ENCODE results near the gene RTEL1.
"Not testable (repeated sequence)": the region's sequence is repeated elsewhere in the genome, so short reads cannot be mapped to it uniquely, and the experiment has no call there.

RTEL1 gene

GRCh38 chr20:63664143-63664851, 6.2 kb downstream of the RTEL1 start:
- no peak for DNase-seq (ENCODE audit: low read depth)
- no peak overlapping the region for H3K4me3 ChIP-seq (ENCODE audit: low read depth, low read length)

- no peak overlapping the region for H3K4me3 ChIP-seq (ENCODE audit: low read depth, low read length)
- DNase-seq (ENCODE audit: low read depth) = no peak
These were observed 6.9 kb downstream of the RTEL1 start for GRCh38 chr20:63664861-63665594.

DNA sequence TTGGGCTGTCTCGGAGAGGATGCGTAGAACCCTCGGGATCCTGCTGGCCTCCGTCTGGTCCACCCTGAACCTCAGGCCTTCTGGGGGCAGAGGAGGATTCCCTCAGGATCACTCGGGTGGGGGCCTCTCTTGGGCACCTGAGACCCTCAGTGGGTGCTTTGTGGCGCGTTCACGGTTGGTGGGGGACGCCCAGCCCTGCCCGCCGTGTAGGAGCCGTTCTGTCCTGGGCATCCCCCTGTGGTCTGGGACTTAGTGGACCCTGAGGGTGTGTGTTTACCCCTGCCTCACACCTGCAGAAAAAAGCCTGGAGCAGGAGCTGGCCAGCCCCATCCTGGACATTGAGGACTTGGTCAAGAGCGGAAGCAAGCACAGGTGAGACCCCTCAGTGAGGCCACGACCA, 7.6 kb downstream of the RTEL1 start:
- no peak overlapping the region for H3K4me3 ChIP-seq (ENCODE audit: low read depth, low read length)
- no peak for DNase-seq (ENCODE audit: low read depth)

GRCh38 chr20:63667858-63668257, 9.7 kb downstream of the RTEL1 start:
- no peak for DNase-seq (ENCODE audit: low read depth)
- no peak overlapping the region for H3K4me3 ChIP-seq (ENCODE audit: low read depth, low read length)

DNA sequence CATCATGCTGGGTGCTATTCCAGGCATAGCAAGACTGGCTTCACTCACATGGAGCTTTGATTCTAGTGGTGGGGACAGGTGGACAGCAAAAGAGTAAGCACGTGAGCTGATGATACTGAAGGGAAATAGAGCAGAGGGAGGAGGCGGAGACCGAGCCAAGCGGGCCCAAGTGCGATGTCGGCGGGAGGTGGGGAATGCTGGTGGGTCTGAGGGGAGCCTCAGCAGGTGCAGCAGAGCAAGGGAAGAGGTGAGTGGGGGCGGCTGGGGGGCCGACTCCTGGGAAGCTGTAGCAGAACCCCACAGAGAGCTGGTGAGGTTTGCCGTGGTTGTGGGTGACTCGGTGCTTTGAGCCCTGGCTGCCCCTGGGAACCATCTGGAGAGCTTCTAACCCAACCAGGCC, 10.2 kb downstream of the RTEL1 start:
- H3K4me3 ChIP-seq (ENCODE audit: low read depth, low read length) = no peak overlapping the region
- DNase-seq (ENCODE audit: low read depth) = no peak

DNA sequence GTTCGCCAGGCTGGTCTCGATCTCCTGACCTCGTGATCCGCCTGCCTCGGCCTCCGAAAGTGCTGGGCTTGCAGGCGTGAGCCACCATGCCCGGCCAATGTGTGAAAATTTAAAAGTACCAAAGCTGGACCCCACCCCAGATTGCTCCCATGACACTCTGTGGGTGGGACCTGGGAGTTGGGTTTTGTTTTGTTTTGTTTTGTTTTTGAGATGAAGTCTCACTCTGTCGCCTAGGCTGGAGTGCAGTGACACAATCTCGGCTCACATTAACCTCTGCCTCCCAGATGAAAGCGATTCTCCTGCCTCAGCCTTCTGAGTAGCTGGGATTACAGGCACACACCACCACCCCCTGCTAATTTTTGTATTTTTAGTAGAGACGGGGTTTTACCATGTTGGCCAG, 13.6 kb downstream of the RTEL1 start:
- H3K4me3 ChIP-seq (ENCODE audit: low read depth, low read length); DNase-seq (ENCODE audit: low read depth): not testable (repeated sequence)

GRCh38 chr20:63672666-63673065, 14.6 kb downstream of the RTEL1 start:
- DNase-seq (ENCODE audit: low read depth) = no peak
- no peak overlapping the region for H3K4me3 ChIP-seq (ENCODE audit: low read depth, low read length)

- DNase-seq (ENCODE audit: low read depth) = no peak
- H3K4me3 ChIP-seq (ENCODE audit: low read depth, low read length) = no peak overlapping the region
These were observed 15.8 kb downstream of the RTEL1 start for GRCh38 chr20:63673951-63674350.

DNA sequence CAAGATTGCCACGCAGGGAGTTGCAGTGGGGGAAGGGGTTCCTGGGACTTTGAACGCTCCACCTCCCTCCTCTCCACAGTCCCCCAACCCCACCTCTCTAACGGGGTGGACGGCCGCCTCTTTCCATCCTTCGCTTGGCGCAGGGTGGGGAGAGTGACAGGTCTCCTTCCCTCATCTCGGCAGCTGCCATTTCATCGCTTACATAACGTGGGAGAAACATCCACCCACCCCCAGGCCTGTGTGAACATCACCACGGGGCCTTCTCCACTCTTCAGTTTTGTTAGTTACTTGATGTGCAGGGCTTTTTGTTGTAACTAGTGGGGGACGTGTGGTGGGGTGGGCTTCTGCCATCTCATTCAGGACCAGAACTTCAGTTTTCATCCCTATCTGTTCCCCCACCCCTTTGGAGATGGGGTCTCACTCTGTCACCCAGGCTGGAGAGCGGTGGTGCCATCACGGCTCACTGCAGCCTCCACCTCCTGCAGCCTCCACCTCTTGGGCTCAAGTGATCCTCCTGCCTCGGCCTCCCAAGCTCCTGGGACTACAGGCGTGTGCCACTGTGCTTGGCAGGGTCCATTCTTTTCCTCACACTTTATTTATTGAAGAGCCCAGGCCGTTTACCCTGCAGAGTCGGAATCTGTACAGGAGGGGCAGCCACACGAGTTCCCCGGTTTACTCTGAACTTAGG, 17.7 kb downstream of the RTEL1 start:
- no peak for DNase-seq (ENCODE audit: low read depth)
- no peak overlapping the region for H3K4me3 ChIP-seq (ENCODE audit: low read depth, low read length)

- H3K4me3 ChIP-seq (ENCODE audit: low read depth, low read length) = no peak overlapping the region
- no peak for DNase-seq (ENCODE audit: low read depth)
These were observed 20.0 kb downstream of the RTEL1 start for GRCh38 chr20:63678071-63678470.

DNA sequence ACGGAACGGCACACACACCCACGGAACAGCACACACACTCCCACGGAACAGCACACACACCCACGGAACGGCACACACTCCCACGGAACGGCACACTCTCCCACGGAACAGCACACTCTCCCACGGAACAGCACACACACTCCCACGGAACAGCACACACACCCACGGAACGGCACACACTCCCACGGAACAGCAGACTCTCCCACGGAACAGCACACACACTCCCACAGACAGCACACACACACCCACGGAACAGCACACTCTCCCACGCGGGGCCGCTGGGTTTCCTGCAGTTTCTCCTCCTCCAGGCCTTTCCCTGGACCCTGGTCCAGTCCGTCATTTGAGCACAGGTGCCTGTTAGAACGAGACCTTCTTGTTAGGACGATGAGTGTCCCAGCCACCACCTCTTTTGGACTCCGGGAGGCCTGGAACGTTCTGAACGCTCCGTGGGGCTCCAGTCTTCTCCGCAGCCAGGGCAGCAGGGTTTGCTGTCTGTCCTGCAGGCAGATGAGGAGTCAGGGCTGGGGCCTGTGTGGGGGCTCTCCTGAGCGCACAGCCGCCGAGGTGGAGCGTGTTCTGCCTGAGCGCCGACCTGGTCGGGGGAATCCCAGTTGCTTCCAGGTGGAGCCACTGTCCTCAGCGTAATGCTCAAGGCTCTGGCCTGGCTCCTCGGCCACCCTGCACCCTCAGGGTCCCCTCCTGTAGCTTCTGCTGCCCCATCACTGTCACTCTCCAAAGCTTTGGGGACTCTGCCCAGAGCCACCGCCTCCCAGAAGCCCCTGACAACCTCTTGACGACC, 20.8 kb downstream of the RTEL1 start:
- H3K4me3 ChIP-seq (ENCODE audit: low read depth, low read length) = no peak overlapping the region
- DNase-seq (ENCODE audit: low read depth) = no peak

- H3K4me3 ChIP-seq (ENCODE audit: low read depth, low read length) = no peak overlapping the region
- DNase-seq (ENCODE audit: low read depth) = no peak
These were observed 21.7 kb downstream of the RTEL1 start for GRCh38 chr20:63679799-63680305.

DNA sequence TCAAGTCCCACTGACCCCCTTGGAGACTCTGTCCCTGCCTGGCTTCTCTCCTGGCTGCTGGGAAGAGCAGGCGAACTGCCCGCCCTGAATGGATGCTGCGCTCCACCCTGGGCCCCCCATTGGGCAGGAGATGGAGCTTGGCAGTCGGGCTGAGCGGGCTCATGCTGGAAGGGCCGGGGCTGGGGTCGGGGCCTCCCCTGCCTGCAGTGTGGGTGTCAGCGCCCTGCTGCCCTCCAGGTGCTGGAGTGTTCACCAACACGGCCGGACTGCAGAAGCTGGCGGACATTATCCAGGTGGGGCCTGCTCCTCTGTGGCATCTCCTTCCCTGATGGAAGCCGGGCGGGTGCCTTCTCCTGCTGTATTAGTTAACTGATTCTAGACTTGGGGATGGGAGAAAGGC, 22.3 kb downstream of the RTEL1 start:
- no peak for DNase-seq (ENCODE audit: low read depth)
- H3K4me3 ChIP-seq (ENCODE audit: low read depth, low read length) = no peak overlapping the region

DNA sequence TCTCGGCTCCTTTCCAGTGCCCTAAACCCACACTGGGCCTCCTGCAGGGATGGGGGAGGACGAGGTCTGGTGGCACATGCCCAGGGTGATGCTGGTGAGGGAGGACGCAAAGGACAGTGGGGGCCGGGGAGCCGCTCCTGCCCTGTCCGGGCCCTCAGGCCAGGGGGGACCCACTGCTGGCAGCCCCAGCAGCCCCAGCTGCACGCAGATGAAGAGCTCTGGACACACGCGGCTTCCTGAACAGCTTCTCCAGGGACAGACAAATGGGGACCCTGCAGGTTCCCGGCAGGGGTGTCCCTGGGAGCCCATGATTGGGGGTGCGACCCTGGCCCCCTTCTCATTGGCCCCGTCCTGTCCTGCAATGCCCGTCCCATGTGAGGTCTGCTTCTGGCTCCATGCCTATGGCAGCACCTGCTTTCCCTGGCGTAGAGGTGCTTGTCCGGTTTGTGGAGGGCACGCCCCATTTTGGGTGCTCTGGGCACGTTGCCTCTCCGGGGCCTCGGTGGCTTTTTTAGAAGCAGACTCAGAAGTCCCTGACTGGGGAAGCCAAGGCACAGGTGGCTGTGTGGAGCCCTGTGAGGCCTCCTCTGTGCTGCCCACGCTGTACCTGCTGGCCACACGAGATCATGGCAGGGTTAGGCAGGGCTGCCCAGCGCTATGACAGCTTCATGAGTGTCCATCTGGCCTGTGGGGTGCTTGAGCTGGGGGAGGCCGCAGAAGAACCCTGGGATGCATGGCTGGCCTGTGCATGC, 22.9 kb downstream of the RTEL1 start:
- no peak for DNase-seq (ENCODE audit: low read depth)
- no peak overlapping the region for H3K4me3 ChIP-seq (ENCODE audit: low read depth, low read length)

DNA sequence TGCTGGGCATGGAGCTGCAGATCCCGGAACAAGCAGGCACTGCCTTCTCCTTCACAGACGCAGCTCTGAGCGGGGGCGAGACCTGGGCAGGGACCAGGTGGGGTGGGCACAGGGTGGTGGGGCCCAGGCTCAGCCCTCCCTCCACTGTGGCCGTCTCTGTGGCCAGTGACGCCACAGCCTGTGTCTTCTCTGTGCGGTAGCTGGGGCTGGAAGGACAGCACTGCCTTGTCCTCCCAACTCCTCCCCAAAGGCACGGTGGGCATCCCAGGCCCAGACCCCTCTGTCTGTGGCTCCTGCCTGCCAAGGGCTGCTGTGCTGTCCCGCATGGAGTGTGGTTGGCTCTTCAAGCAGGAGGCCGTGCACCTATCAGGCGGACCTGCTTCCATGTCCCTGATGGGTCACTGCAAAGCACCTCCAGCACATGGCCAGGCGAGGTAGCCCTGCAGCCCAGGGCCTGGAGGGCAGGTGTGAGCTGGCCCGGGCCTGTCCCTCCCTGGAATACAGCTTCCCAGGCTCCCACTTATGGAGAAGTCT, 23.6 kb downstream of the RTEL1 start:
- DNase-seq (ENCODE audit: low read depth) = no peak
- no peak overlapping the region for H3K4me3 ChIP-seq (ENCODE audit: low read depth, low read length)

- DNase-seq (ENCODE audit: low read depth) = peak; percentile 81
- H3K4me3 ChIP-seq (ENCODE audit: low read depth, low read length) = no peak overlapping the region
These were observed 24.4 kb downstream of the RTEL1 start for GRCh38 chr20:63682384-63683139.

DNA sequence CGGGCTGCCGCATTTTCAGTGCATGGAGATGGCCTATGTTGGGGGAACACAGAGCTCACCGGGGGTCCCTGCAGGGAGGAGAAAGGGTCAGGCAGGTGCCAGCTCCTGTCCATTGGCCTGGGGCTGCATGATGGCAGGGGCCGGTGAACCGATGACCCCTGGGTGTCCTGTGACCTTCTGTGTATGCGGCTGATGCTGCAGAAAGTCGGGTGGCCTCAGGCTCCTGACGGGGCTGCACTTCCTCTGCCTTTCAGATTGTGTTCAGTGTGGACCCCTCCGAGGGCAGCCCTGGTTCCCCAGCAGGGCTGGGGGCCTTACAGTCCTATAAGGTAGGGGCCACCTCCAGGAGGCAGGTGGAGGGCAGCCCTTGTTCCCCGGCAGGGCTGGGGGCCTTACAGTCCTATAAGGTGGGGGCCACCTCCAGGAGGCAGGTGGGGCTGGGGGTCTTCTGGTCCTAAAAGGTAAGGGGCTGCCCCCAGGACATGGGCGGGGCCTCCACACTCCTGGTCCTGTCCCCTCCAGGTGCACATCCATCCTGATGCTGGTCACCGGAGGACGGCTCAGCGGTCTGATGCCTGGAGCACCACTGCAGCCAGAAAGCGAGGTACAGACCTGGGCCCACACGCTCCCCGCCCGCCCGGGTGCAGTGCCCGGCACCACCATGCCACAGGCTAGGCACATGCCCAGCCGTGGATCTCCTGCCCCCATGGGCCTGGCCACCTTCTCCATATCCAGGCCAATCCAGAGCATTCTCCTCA, 27.3 kb downstream of the RTEL1 start:
- H3K4me3 ChIP-seq (ENCODE audit: low read depth, low read length) = no peak overlapping the region
- no peak for DNase-seq (ENCODE audit: low read depth)

All from skeletal muscle cell (primary cell).